ENCODE data around the gene ACSM3. TPM values are rescaled to one million over a fixed set of nuclear protein-coding genes. Genes with fewer than 3 reads are reported as not detected.

ACSM3 gene
- total and polyA plus RNA-seq, 9 of the 15 experiments (the other 6 are each of a cell fraction or from before 2014, with no cell fraction given), result 112 to 420 (median 182) TPM

GRCh38 chr16:20826039-20826566 lies 62.3 kb downstream of the ACSM3 start (continued):
- TF ChIP-seq ZNF311 (CRISPR knock-in tag; IDR thresholded peaks at IDR 0.05) (0 out of 2 replicates have a peak, but pooled peaks have one; percentile 65), ZBTB12 (CRISPR knock-in tag; IDR thresholded peaks at IDR 0.05) (peak; percentile 47; the same call in 1 of the 2 replicates), ZFP30 (CRISPR knock-in tag; IDR thresholded peaks at IDR 0.05; ENCODE audit: borderline replicate concordance) (0 out of 2 replicates have a peak, but pooled peaks have one; percentile 13), HDAC3 (IDR thresholded peaks at IDR 0.05; ENCODE audit: borderline replicate concordance, partially characterized antibody) (peak; percentile 74), HES1 (IDR thresholded peaks at IDR 0.05; ENCODE audit: low read depth) (peak; percentile 91), CREB3 (tag; conservative IDR thresholded peaks at IDR 0.05; ENCODE audit: low read depth) (no peak), RCOR1 (IDR thresholded peaks at IDR 0.05; ENCODE audit: borderline replicate concordance in 1 of 2, low read depth in 2 of 2, low read length in 2 of 2) (peak; percentile 68 to 99; a peak in 2 of 4 replicates), NR2C1 (IDR thresholded peaks at IDR 0.05) (peak; percentile 57), NR2C1 (tag; IDR thresholded peaks at IDR 0.05) (peak; percentile 85), HIVEP1 (CRISPR knock-in tag; IDR thresholded peaks at IDR 0.05) (0 out of 2 replicates have a peak, but pooled peaks have one; percentile 43), MITF (IDR thresholded peaks at IDR 0.05) (0 out of 2 replicates have a peak, but pooled peaks have one; percentile 59), IRF9 (tag; IDR thresholded peaks at IDR 0.05) (peak; percentile 72; the same call in 1 of the 2 replicates), ZNF76 (CRISPR knock-in tag; IDR thresholded peaks at IDR 0.05; ENCODE audit: borderline replicate concordance) (peak; percentile 71; the same call in 1 of the 2 replicates), ELK3 (CRISPR knock-in tag; IDR thresholded peaks at IDR 0.05) (0 out of 2 replicates have a peak, but pooled peaks have one; percentile 26), GTF2E2 (tag; IDR thresholded peaks at IDR 0.05) (0 out of 2 replicates have a peak, but pooled peaks have one; percentile 24), AFF4 (CRISPR knock-in tag; IDR thresholded peaks at IDR 0.05) (0 out of 2 replicates have a peak, but pooled peaks have one; percentile 53)

All from K562 (cell line).